HL-60/S4 (cell line): ENCODE data around the gene MORC4.

ENCODE experiments used
- in situ Hi-C: fragments of 300-500 bp; cut with MboI; formaldehyde crosslinking; loops from 2 replicates; pipeline ENCODE4 v1.14.3; 2022; ENCODE audit warnings: low sequenced_read_pairs

The MORC4 gene

DNA sequence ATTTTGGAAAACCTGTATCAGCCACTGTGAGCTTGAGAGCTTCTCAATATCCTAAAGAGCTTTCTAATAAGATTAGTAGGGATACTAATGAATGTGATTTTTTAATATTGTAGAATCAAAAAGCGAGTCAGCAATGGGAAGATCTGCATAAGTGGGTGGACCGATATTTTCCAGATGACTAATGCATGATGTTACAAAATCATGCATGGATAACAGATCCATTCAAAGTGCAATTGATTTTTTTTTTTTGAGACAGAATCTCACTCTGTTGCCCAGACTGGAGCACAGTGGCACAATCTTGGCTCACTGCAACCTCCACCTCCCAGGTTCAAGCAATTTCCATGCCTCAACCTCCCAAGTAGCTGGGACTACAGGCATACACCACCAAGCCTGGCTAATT lies 87.1 kb downstream of the MORC4 start:
- in situ Hi-C loops, result no loop called here

DNA sequence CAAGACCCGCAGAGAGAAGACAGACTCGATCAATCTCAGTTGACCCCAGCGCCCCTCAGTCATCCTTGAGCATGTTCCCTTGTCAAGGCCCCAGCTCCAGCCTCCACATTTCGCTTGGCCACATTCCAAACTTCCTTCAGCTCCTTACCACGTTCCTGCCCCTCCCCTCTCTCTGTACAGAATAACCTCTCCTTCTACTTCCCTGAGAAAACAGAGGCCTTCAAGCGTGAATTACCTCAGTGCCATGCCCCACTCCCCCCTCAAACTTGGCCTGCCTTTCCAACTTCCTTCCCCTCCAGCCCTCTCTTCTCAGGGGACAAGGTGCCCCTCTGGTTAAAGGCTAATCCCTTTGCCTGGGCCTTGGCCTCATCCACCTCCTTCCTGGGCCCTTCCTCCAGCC lies 93.7 kb downstream of the MORC4 start:
- in situ Hi-C loops, result no loop called here

DNA sequence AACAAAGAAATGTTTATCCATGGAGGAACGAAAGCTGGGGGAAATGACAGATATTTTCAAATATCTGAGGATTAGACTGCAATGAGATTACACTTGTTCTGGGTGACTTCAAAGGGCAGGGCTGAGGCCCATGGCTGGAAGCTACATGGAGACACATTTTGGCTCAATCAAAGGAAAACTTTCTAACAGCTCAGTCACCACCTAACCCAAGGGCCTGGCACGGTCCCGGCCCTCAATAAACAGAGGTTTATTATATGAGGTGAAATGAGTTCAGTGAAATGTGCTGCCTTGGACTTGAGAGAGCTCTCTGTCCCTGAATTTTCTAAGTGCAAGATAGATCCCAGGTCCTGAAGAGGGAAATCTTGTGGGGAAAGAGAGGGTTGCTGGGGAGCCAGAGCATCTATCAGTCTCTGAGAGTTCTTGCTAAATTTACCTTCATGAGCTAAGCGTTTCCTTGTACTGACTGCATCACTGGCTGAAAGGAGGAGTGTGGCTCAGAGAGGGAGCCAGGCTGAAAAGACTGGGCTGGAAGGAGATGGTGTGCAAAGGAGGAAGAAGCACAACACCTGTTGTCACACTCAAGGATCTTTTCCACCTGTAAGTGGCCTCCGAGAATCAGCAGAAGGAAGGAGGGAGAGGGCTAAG lies 94.8 kb downstream of the MORC4 start:
- in situ Hi-C loops, result no loop called here

- in situ Hi-C loops, result no loop called here
These were observed 96.0 kb downstream of the MORC4 start for GRCh38 chrX:106903856-106904528.

DNA sequence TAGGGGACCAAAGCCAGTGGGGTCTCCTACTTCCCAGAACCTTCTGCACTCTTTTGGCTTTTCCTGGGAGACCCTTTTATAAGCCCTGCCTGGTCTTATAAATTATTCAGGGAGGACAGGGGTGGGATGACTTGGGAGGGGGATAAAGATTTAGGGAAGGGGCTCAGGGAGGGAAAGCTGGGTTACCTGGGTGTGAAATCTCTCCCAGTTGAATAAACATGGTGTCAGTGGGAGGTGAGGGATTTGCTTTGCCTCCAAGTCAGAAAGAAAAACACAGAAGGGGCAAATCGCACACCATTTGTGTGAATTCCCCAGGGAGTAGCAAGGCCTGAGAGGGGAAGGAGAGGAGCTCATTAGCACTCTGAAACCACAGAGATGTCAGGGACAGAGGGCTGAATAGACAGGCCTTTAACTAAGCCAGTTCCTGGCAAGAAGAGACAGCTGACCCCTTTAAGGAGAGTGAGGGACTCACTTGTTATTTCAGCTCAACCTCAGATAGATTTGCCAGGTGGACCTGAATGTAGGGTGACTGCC lies 96.7 kb downstream of the MORC4 start, which contains the start of gene RIPPLY1:
Gene RIPPLY1 (minus strand): TSS at position 51 of the 534 bp plus-strand sequence. CDS start 54 bp downstream, outside the sequence.
- in situ Hi-C loops, result no loop called here

GRCh38 chrX:106902684-106903083 lies 97.3 kb downstream of the MORC4 start:
- in situ Hi-C loops, result no loop called here

DNA sequence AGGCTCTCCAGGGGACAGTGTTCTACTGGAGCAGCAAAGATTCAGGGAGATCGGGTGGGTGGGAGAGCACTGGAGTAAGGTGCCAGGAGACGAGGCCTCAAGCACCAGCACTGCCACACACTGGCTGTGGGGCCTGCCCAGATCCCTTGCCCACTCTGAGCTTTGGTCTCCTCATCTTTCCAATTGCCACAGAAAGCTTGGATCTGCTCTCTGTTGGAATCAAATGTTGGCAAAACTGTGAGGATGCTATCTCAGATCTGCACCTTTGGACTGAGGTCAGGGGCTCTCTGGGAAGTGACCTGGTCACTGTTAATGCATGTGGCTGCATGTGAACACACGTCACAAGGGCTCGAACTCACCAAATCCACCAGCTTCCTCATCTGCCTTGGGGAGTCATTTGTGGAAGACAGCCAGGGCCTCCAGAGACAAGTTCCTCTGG lies 98.2 kb downstream of the MORC4 start:
- in situ Hi-C loops, result no loop called here

DNA sequence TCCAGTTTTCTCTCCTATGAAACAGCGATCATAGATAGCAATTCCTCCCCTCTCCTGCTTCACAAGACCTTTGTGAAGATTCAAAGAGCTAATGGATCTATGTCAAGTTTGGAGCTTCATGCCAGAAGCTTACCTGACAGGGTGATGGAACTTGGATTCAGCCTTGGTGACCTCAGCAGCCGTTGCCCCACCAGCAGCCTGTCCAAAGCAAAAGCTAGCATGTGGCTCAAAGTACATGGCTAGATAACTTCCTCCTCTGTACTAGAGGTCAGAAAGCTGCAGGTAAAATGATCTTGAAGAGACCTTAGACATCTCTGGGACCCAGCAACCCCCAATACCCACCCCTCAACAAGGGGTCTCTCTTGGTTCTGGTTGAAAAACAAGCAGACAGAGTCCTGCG lies 98.7 kb downstream of the MORC4 start:
- in situ Hi-C loops, result no loop called here

DNA sequence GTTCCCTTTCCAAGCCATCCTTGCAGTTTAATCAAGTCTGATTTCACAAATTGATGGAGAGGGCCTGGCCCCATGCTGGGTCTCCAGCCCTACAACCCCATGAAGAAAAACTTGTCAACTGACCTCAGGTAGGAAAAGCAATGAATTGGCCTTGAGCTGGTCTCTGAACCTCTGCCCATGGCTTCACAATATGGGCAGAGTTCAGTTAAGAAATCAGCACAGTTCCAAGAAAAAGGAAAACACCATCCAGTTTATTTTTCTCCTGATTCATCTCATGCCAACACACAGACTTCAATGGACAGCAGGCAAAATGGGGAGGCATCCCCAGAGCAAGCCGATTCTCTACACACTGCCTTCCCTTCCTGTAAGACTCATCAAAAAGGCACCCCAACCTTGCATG lies 100.2 kb downstream of the MORC4 start:
- in situ Hi-C loops, result loop anchor here (25.0 kb wide), 1 partner anchor 987 kb away; no protein-coding TSS in a partner anchor

- in situ Hi-C loops, result loop anchor here (25.0 kb wide), 1 partner anchor 988 kb away; no protein-coding TSS in a partner anchor
These were observed 100.7 kb downstream of the MORC4 start for GRCh38 chrX:106899276-106899675.

DNA sequence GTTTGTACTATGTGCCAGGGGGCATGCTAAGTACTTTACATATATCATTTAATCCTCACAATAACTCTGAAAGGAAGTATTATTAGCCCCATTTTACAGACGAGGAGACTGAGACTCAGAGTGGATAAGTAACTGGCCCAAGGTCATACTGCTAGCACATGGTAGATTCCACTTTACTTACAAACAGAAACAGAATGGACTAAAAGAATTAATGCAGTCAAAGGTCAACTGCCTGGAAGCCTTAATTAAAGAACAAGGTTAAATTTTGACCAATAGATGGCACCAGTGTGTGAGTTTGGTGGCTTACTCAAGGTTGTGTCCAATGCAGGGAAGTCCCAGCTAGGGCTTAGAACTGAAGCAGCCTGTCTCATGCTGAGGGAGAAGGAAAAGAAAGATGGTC lies 101.5 kb downstream of the MORC4 start:
- in situ Hi-C loops, result loop anchor here (25.0 kb wide), 1 partner anchor 989 kb away; no protein-coding TSS in a partner anchor

DNA sequence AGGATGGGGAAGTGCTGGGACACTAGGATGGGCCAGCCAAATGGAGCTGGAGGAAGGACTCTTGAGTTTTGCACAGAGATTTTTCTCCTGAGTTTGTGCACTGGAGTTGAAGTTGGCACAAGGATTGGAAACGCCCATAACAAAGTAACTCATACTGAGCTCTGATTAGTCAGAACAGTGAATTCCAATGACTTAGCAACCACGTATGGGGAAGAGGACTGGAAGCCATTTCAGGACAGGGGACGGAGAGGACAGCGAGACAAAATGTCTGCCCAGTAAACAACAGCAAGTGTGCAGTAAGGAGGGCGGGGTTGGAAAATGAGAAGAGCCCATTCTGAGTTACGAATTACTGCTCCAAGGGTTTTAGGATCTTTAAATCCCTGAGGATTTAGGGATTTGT lies 102.8 kb downstream of the MORC4 start:
- in situ Hi-C loops, result loop anchor here (25.0 kb wide), 1 partner anchor 990 kb away; no protein-coding TSS in a partner anchor

DNA sequence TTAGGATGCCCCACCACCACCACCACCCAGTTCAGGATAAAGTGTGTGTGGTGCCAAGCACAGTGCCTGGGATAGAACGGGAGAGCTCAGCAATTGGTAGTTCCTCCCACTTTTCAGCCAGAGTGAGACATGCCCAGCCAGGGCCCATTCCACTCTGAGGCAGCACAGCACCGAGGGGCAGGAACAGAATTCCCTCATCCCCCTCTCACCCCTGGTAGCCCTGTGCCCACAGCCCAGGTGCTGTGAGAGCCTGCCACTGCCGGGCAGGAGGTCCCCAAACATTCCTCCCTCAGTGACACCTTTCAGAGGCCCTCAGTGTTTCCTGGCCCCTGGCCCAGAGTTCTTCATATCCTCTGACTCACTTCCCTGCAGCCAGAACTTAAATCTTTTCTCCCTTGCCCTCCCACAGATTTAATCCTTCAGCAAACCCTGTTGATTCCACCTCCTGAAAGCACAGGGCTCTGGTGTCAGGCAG lies 105.0 kb downstream of the MORC4 start:
- in situ Hi-C loops, result loop anchor here (25.0 kb wide), 1 partner anchor 992 kb away; no protein-coding TSS in a partner anchor

GRCh38 chrX:106894392-106894909 lies 105.6 kb downstream of the MORC4 start:
- in situ Hi-C loops, result loop anchor here (25.0 kb wide), 1 partner anchor 993 kb away; no protein-coding TSS in a partner anchor

- in situ Hi-C loops, result loop anchor here (25.0 kb wide), 1 partner anchor 995 kb away; no protein-coding TSS in a partner anchor
These were observed 108.1 kb downstream of the MORC4 start for GRCh38 chrX:106891762-106892460.
